AG20443 (cell line): ENCODE data around the gene NLRP7.
"Not testable (repeated sequence)": the region's sequence is repeated elsewhere in the genome, so short reads cannot be mapped to it uniquely, and the experiment has no call there.

ENCODE experiments used
- DNase-seq: peaks from one replicate; pipeline ENCODE4 v3.0.0; 2012; ENCODE audit warnings: low spot score, mixed read lengths

Gene NLRP7

GRCh38 chr19:54947381-54947780 is at the start of gene NLRP7:
TSS of gene NLRP7 (minus strand) at chr19:54947530.
- no peak for DNase-seq

- DNase-seq: no peak
Measured at GRCh38 chr19:54995561-54995960, 48.2 kb upstream of the NLRP7 start.

- DNase-seq: not testable (repeated sequence)
Measured at GRCh38 chr19:54989531-54989930, 42.2 kb upstream of the NLRP7 start.

- not testable (repeated sequence) for DNase-seq
Measured at GRCh38 chr19:54982562-54982961, 35.2 kb upstream of the NLRP7 start.

- DNase-seq: not testable (repeated sequence)
Measured at GRCh38 chr19:54973229-54974090, 26.1 kb upstream of the NLRP7 start.

GRCh38 chr19:54971446-54971845 is 24.1 kb upstream of the NLRP7 start:
- DNase-seq: not testable (repeated sequence)

GRCh38 chr19:54969647-54970046 is 22.3 kb upstream of the NLRP7 start:
- DNase-seq: no peak

- DNase-seq: no peak
Measured at GRCh38 chr19:54967611-54968010, 20.3 kb upstream of the NLRP7 start.

- DNase-seq: not testable (repeated sequence)
Measured at GRCh38 chr19:54965055-54965454, 17.7 kb upstream of the NLRP7 start.

GRCh38 chr19:54959840-54960239 is 12.5 kb upstream of the NLRP7 start:
- no peak for DNase-seq

- DNase-seq: no peak
Measured at GRCh38 chr19:54955376-54955775, 8.0 kb upstream of the NLRP7 start.

- not testable (repeated sequence) for DNase-seq
Measured at GRCh38 chr19:54953345-54953713, 6.0 kb upstream of the NLRP7 start.

GRCh38 chr19:54952591-54953344 is 5.4 kb upstream of the NLRP7 start:
- no peak for DNase-seq

- not testable (repeated sequence) for DNase-seq
Measured at GRCh38 chr19:54950580-54950979, 3.2 kb upstream of the NLRP7 start.

GRCh38 chr19:54949412-54949811 is 2.1 kb upstream of the NLRP7 start:
- no peak for DNase-seq

GRCh38 chr19:54943772-54944361 is 3.5 kb downstream of the NLRP7 start:
- not testable (repeated sequence) for DNase-seq

GRCh38 chr19:54939538-54939937 is 7.8 kb downstream of the NLRP7 start:
- DNase-seq: not testable (repeated sequence)

- DNase-seq: no peak
Measured at GRCh38 chr19:54938906-54939305, 8.4 kb downstream of the NLRP7 start.

- DNase-seq: no peak
Measured at GRCh38 chr19:54937926-54938325, 9.4 kb downstream of the NLRP7 start.

GRCh38 chr19:54928299-54928698 is 19.0 kb downstream of the NLRP7 start:
- no peak for DNase-seq

- DNase-seq: no peak
Measured at GRCh38 chr19:54923276-54923675, 24.1 kb downstream of the NLRP7 start.

- DNase-seq: no peak
Measured at GRCh38 chr19:54921082-54921481, 26.2 kb downstream of the NLRP7 start.
